GM18511 (cell line): Measurements from ENCODE around the gene MINDY1.

ENCODE experiments used
- ATAC-seq: cut with Tn5 transposase; IDR thresholded peaks from one replicate; pipeline ENCODE4 v1.9.1; 2021; ENCODE audit warnings: mild to moderate bottlenecking, moderate library complexity; ENCODE audit not compliant: unreplicated experiment

Gene MINDY1

GRCh38 chr1:150966011-150966410, 40.7 kb downstream of the MINDY1 start:
- no peak for ATAC-seq

DNA sequence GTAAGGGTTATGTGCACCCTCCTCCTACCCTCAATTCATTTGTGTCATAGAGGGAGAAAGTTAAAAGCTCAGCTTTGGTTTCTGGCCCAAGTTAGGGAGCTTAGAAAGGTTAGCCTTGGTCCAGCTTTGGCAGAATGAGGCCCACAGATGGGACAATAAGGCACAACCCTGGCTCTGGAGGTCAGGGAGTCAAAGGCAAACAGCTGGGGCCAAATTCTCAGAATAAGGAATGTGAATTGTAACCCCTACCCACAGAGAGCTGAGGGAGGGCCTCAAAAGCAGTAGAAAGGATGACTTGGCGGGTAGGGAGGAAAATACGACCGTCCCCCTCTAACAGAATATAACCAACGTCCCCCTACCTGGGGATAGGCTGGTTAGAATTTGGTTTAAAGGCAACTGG, 41.1 kb downstream of the MINDY1 start:
- no peak for ATAC-seq

DNA sequence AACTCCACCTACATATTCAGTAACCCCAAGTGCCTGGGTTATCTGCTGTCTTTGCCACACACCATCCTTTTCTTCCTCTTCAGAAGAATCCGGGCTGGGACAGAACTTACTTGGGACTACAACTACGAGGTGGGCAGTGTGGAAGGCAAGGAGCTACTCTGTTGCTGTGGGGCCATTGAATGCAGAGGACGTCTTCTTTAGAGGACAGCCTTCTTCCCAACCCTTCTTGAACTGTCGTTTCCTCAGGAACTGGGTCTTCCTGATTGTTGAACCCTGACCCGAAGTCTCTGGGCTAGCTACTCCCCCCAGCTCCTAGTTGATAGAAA, 42.6 kb downstream of the MINDY1 start:
- ATAC-seq, result no peak

GRCh38 chr1:150963321-150964163, 43.2 kb downstream of the MINDY1 start:
- ATAC-seq, result no peak

DNA sequence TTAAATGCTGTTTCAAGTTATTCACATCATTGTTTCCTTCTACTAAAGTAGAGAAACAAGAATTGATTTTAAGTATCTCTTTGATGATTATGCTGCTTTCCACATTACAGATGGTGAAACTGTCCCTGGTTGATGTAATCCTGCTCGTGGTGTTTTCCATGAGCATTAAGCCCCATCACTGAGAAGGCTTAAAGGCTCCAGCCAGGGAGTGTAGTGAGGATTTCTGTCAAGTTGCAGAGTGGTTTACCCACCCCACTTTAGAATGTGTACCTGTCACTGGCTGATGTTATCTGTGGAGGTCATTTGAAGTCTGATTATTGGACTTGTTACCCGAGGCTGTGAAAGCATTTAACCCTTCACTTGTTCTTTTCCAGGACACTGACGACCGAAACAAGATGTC, 44.9 kb downstream of the MINDY1 start:
- no peak for ATAC-seq

DNA sequence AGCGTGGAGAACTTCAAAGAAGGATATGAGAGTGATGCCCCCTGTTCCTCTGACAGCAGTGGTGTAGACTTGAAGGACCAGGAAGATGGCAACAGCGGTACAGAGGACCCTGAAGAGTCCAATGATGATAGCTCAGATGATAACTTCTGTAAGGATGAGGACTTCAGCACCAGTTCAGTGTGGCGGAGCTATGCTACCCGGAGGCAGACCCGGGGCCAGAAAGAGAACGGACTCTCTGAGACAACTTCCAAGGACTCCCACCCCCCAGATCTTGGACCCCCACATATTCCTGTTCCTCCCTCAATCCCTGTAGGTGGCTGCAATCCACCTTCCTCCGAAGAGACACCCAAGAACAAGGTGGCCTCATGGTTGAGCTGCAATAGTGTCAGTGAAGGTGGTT, 46.1 kb downstream of the MINDY1 start:
- ATAC-seq, result no peak

- no peak for ATAC-seq
Measured at GRCh38 chr1:150957666-150958065, 49.0 kb downstream of the MINDY1 start.

GRCh38 chr1:150955280-150955679, 51.4 kb downstream of the MINDY1 start:
- no peak for ATAC-seq

GRCh38 chr1:150954708-150955107, 52.0 kb downstream of the MINDY1 start:
- no peak for ATAC-seq
